Measurements from ENCODE around the gene D2HGDH. TPM values are rescaled to one million over a fixed set of nuclear protein-coding genes. Genes with fewer than 3 reads are reported as not detected.

D2HGDH gene
- total RNA-seq (10 to 100 TPM; 20.5 to 29.9 TPM), polyA plus RNA-seq (10 to 100 TPM in 1 of 2 donors, 1 to 10 TPM in 1; 4.1 to 69.8 TPM)
- long read RNA-seq, donor 1, transcript D2HGDH-201 (10 exons, 2,617 nt) = major isoform, 8 of 49 reads
- long read RNA-seq, donor 1, partial matches to known transcripts = 15 of 49 reads
- long read RNA-seq, donor 1, other reads (novel, unspliced or antisense) = 25 of 49 reads
- long read RNA-seq, donor 2, partial matches to known transcripts = 2 of 22 reads
- long read RNA-seq, donor 2, other reads (novel, unspliced or antisense) = 19 of 22 reads

DNA sequence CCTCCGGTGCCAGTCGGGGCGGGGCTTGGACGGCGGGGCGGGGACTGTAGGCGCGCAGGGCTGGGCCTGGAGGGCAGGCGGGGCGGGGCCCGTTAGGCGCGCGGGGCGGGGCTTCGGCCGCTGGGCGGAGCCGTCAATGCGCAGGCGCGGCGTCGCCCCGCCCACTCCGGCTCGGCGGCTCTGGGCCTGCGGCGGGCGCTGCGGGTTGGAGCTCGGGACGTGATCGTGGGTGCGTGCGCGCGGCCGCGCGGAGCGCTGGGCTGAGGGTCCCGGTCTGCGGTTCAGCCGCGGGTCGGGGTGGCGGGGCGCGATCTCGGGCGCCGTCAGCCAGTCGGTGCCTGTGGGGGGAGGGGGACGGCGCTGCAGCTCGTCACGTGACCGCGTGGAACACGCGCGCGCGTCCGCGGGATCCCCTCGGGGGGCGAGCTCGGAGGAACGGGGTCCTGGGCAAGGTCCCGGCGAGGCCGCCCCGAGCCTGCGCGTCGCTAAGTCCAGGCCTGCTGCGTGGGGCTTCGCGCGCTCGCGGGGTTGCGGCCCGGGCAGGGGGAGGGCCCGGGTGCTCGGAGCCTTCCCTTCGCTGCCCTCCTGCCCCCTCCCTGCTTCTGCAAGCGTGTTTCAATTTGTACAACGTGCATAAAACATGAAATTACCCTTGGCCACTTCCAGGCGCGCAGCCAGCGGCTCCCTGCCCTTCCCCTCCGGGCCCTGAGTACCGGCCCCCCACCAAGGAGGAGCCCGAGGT lies at the start of gene D2HGDH:
Gene D2HGDH, plus strand, starts transcription at position 164 of the 742 bp plus-strand sequence. CDS start 595 bp downstream, outside the sequence.
- WGBS, 2 donors = 0% methylated on average over 70 to 98 of the region's 98 CpGs
- Histone ChIP-seq H3K4me1 (ENCODE audit: control insufficient read depth in 1 of 2, insufficient read depth in 2 of 2, low read length in 2 of 2) (no peaks in the 10 kb centered on the region), H3K36me3 (ENCODE audit: control insufficient read depth in 1 of 2, insufficient read depth in 2 of 2, low read length in 1 of 2) (no peaks in the 10 kb centered on the region), H3K27me3 (ENCODE audit: control insufficient read depth in 1 of 2, insufficient read depth in 2 of 2, low read length in 1 of 2) (peaks cover 0 to 2% of the 10 kb centered on the region in 2 donors), H3K4me3 (ENCODE audit: low read length in 2 of 2) (peak within 1 kb of the TSS; percentile 66 to 88), H3K27ac (ENCODE audit: low read depth in 1 of 2, low read length in 2 of 2) (peak within 1 kb of the TSS in 1 of 2 donors; percentile 60), H3K9me3 (ENCODE audit: control insufficient read depth, low read length) (no peaks in the 10 kb centered on the region)
- ATAC-seq (ENCODE audit: low FRiP score) = peak; percentile 96
- intact Hi-C loops (cut with DNase I) = loop anchor here in 1 of 2 donors (10.0 kb wide), 1 partner anchor 140 kb away; no protein-coding TSS in a partner anchor
- peak; percentile 96 to 99 for DNase-seq

- intact Hi-C loops (cut with DNase I) = no loop called here
- ATAC-seq (ENCODE audit: low FRiP score) (peak; percentile 3), DNase-seq (no peak)
- peak overlapping the region in 1 of 2 donors; percentile 9 for H3K27ac ChIP-seq (ENCODE audit: low read depth in 1 of 2, low read length in 2 of 2)
- no peaks in the 10 kb centered on the region for H3K27me3 ChIP-seq (ENCODE audit: control insufficient read depth in 1 of 2, insufficient read depth in 2 of 2, low read length in 1 of 2)
- no peaks in the 10 kb centered on the region for H3K9me3 ChIP-seq (ENCODE audit: control insufficient read depth, low read length)
- no peaks in the 10 kb centered on the region for H3K4me1 ChIP-seq (ENCODE audit: control insufficient read depth in 1 of 2, insufficient read depth in 2 of 2, low read length in 2 of 2)
- peak overlapping the region; percentile 19 to 82 for H3K4me3 ChIP-seq (ENCODE audit: low read length in 2 of 2)
- no peaks in the 10 kb centered on the region for H3K36me3 ChIP-seq (ENCODE audit: control insufficient read depth in 1 of 2, insufficient read depth in 2 of 2, low read length in 1 of 2)
- WGBS, 2 donors = 0% methylated on average over 37 of the region's 37 CpGs
Observed at GRCh38 chr2:241686324-241686649, 48.1 kb upstream of the D2HGDH start.

- Histone ChIP-seq H3K36me3 (ENCODE audit: control insufficient read depth in 1 of 2, insufficient read depth in 2 of 2, low read length in 1 of 2) (no peaks in the 10 kb centered on the region), H3K27ac (ENCODE audit: low read depth in 1 of 2, low read length in 2 of 2) (peak within 1 kb of the TSS in 1 of 2 donors; percentile 76), H3K9me3 (ENCODE audit: control insufficient read depth, low read length) (no peaks in the 10 kb centered on the region), H3K4me1 (ENCODE audit: control insufficient read depth in 1 of 2, insufficient read depth in 2 of 2, low read length in 2 of 2) (no peaks in the 10 kb centered on the region), H3K4me3 (ENCODE audit: low read length in 2 of 2) (peak within 1 kb of the TSS; percentile 49 to 82), H3K27me3 (ENCODE audit: control insufficient read depth in 1 of 2, insufficient read depth in 2 of 2, low read length in 1 of 2) (no peaks in the 10 kb centered on the region)
- intact Hi-C loops (cut with DNase I) = loop anchor here in 1 of 2 donors (1.0 kb wide), 1 partner anchor 14 kb away; no protein-coding TSS in a partner anchor
- DNase-seq (peak; percentile 98 to 99), ATAC-seq (ENCODE audit: low FRiP score) (peak; percentile 99)
- 0% methylated on average over 88 to 102 of the region's 102 CpGs for WGBS, 2 donors
Observed at GRCh38 chr2:241686650-241687425, 47.6 kb upstream of the D2HGDH start, which contains the start of gene DTYMK. Gene DTYMK, minus strand, starts transcription at chr2:241686815. Its CDS starts 32 bp downstream, at chr2:241686783.

DNA sequence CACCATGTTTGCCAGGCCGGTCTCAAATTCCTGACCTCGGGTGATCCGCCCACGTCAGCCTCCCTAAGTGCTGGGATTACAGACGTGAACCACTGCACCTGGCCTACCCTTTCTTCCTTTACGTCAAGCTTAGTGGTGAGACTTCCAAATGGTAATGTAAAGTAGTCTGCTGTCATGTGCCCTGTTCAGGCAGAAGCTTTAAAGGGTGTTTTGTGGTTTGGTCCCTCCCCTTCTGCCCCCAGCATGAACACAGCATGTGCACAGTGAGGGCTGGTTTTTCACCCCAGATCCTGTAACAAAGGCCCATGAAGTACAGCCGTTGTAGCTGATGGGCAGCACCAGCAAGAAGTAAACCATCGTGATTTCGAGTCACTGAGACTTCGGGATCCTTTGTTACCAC lies 45.1 kb upstream of the D2HGDH start:
- ATAC-seq (ENCODE audit: low FRiP score) (no peak), DNase-seq (no peak)
- intact Hi-C loops (cut with DNase I) = no loop called here
- Histone ChIP-seq H3K4me3 (ENCODE audit: low read length in 2 of 2) (no peak overlapping the region), H3K36me3 (ENCODE audit: control insufficient read depth in 1 of 2, insufficient read depth in 2 of 2, low read length in 1 of 2) (no peaks in the 10 kb centered on the region), H3K4me1 (ENCODE audit: control insufficient read depth in 1 of 2, insufficient read depth in 2 of 2, low read length in 2 of 2) (no peaks in the 10 kb centered on the region), H3K9me3 (ENCODE audit: control insufficient read depth, low read length) (no peaks in the 10 kb centered on the region), H3K27me3 (ENCODE audit: control insufficient read depth in 1 of 2, insufficient read depth in 2 of 2, low read length in 1 of 2) (no peaks in the 10 kb centered on the region), H3K27ac (ENCODE audit: low read depth in 1 of 2, low read length in 2 of 2) (no peak overlapping the region)
- WGBS, 2 donors = 85 to 87% methylated on average over 10 of the region's 10 CpGs

DNA sequence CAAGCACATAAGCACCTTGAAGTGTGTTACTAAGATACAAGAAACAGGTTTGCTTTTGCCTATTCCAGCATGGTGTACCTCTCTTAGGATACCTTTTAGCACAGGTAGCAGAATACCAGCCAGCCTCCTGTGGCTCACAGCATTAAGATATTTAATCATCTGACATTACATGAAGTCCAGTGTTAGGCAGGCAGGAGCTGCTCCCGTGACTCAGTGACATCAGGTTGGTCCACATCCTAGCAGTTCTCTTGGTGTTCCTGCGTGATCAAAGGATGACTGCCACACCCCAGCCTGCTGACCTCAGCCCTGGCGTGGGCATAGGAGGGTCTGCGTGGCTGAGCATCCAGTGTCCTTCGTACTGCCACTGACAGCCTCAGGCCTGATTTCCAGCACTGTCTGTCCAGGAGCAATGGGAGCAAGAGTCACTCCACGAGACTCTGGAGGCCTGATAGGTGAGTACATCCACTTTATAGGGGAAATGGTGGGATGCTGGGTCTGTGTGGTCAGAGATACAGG lies 44.2 kb upstream of the D2HGDH start:
- no peaks in the 10 kb centered on the region for H3K4me1 ChIP-seq (ENCODE audit: control insufficient read depth in 1 of 2, insufficient read depth in 2 of 2, low read length in 2 of 2)
- H3K4me3 ChIP-seq (ENCODE audit: low read length in 2 of 2) = no peak overlapping the region
- no peaks in the 10 kb centered on the region for H3K36me3 ChIP-seq (ENCODE audit: control insufficient read depth in 1 of 2, insufficient read depth in 2 of 2, low read length in 1 of 2)
- DNase-seq (no peak), ATAC-seq (ENCODE audit: low FRiP score) (no peak)
- H3K27ac ChIP-seq (ENCODE audit: low read depth in 1 of 2, low read length in 2 of 2) = no peak overlapping the region
- no peaks in the 10 kb centered on the region for H3K27me3 ChIP-seq (ENCODE audit: control insufficient read depth in 1 of 2, insufficient read depth in 2 of 2, low read length in 1 of 2)
- 80 to 85% methylated on average over 6 of the region's 6 CpGs for WGBS, 2 donors
- intact Hi-C loops (cut with DNase I) = no loop called here
- no peaks in the 10 kb centered on the region for H3K9me3 ChIP-seq (ENCODE audit: control insufficient read depth, low read length)

- Histone ChIP-seq H3K27ac (ENCODE audit: low read depth in 1 of 2, low read length in 2 of 2) (no peak overlapping the region), H3K4me1 (ENCODE audit: control insufficient read depth in 1 of 2, insufficient read depth in 2 of 2, low read length in 2 of 2) (no peaks in the 10 kb centered on the region), H3K27me3 (ENCODE audit: control insufficient read depth in 1 of 2, insufficient read depth in 2 of 2, low read length in 1 of 2) (no peaks in the 10 kb centered on the region), H3K9me3 (ENCODE audit: control insufficient read depth, low read length) (no peaks in the 10 kb centered on the region), H3K4me3 (ENCODE audit: low read length in 2 of 2) (no peak overlapping the region), H3K36me3 (ENCODE audit: control insufficient read depth in 1 of 2, insufficient read depth in 2 of 2, low read length in 1 of 2) (no peaks in the 10 kb centered on the region)
- 91 to 94% methylated on average over 6 of the region's 6 CpGs for WGBS, 2 donors
- ATAC-seq (ENCODE audit: low FRiP score) (no peak), DNase-seq (no peak)
- intact Hi-C loops (cut with DNase I) = no loop called here
Observed at GRCh38 chr2:241692448-241692847, 42.0 kb upstream of the D2HGDH start.

DNA sequence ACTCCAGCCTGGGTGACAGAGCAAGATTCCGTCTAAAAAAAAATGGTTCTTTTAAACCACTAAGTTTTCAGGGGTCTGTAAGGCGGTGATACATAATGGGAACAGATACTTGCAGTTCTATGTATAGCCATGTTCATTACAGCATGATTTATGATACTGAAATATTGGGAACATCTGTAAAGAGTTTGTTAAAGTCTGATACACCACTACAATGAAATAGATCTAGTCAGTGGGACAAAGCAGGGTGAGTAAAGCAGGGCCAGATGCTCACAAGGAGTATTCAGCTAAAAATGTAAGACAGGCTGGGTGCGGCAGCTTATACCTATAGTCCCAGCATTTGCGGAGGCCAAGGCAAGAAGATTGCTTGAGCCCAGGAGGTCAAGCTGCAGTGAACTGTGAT lies 38.8 kb upstream of the D2HGDH start:
- DNase-seq = no peak
- intact Hi-C loops (cut with DNase I) = no loop called here
- Histone ChIP-seq H3K36me3 (ENCODE audit: control insufficient read depth in 1 of 2, insufficient read depth in 2 of 2, low read length in 1 of 2) (no peaks in the 10 kb centered on the region), H3K4me3 (ENCODE audit: low read length in 2 of 2) (no peak overlapping the region), H3K4me1 (ENCODE audit: control insufficient read depth in 1 of 2, insufficient read depth in 2 of 2, low read length in 2 of 2) (no peaks in the 10 kb centered on the region), H3K9me3 (ENCODE audit: control insufficient read depth, low read length) (no peaks in the 10 kb centered on the region), H3K27me3 (ENCODE audit: control insufficient read depth in 1 of 2, insufficient read depth in 2 of 2, low read length in 1 of 2) (no peaks in the 10 kb centered on the region), H3K27ac (ENCODE audit: low read depth in 1 of 2, low read length in 2 of 2) (no peak overlapping the region)
- no peak for ATAC-seq (ENCODE audit: low FRiP score)
- 92 to 97% methylated on average over 4 of the region's 4 CpGs for WGBS, 2 donors

DNA sequence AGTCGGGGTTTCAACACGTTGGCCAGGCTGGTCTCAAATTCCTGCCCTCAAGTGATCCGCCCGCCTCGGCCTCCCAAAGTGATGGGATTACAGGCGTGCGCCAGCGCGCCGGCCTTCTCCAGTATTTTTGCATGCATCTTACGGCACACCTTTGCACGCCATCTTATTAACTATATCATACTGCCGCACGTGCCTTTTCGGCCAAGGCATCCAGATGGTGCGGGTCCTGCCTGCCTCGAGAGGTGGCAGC lies 33.4 kb upstream of the D2HGDH start:
- DNase-seq (no peak), ATAC-seq (ENCODE audit: low FRiP score) (no peak)
- no peaks in the 10 kb centered on the region for H3K9me3 ChIP-seq (ENCODE audit: control insufficient read depth, low read length)
- H3K27ac ChIP-seq (ENCODE audit: low read depth in 1 of 2, low read length in 2 of 2) = peak overlapping the region in 1 of 2 donors; percentile 76
- H3K27me3 ChIP-seq (ENCODE audit: control insufficient read depth in 1 of 2, insufficient read depth in 2 of 2, low read length in 1 of 2) = no peaks in the 10 kb centered on the region
- 1% methylated on average over 16 to 17 of the region's 17 CpGs for whole genome bisulfite sequencing, 2 donors
- no peaks in the 10 kb centered on the region for H3K4me1 ChIP-seq (ENCODE audit: control insufficient read depth in 1 of 2, insufficient read depth in 2 of 2, low read length in 2 of 2)
- intact Hi-C loops (cut with DNase I) = loop anchor here in 1 of 2 donors (1.0 kb wide), 1 partner anchor 14 kb away; no protein-coding TSS in a partner anchor
- H3K36me3 ChIP-seq (ENCODE audit: control insufficient read depth in 1 of 2, insufficient read depth in 2 of 2, low read length in 1 of 2) = peaks cover 0 to 7% of the 10 kb centered on the region in 2 donors
- peak overlapping the region in 1 of 2 donors; percentile 77 for H3K4me3 ChIP-seq (ENCODE audit: low read length in 2 of 2)
